GM12875 (cell line): ENCODE results near the gene TBX5.

Experiments used
- H3K4me3 ChIP-seq: one replicate; pipeline ENCODE4 v1.5.1; 2011; ENCODE audit warnings: low read depth, low read length, control low read depth
- TF ChIP-seq, protein P1 (sequence below): IDR thresholded peaks from 2 replicates; pipeline ENCODE4 v1.5.1; 2011; ENCODE audit warnings: low read depth, mild to moderate bottlenecking, control low read depth, inconsistent platforms, low read length, moderate library complexity, borderline replicate concordance; ENCODE audit not compliant: insufficient read depth

The TBX5 gene

GRCh38 chr12:114344303-114344663, 61.7 kb downstream of the TBX5 start:
- no peak overlapping the region for H3K4me3 ChIP-seq
- TF ChIP-seq, protein P1, sequence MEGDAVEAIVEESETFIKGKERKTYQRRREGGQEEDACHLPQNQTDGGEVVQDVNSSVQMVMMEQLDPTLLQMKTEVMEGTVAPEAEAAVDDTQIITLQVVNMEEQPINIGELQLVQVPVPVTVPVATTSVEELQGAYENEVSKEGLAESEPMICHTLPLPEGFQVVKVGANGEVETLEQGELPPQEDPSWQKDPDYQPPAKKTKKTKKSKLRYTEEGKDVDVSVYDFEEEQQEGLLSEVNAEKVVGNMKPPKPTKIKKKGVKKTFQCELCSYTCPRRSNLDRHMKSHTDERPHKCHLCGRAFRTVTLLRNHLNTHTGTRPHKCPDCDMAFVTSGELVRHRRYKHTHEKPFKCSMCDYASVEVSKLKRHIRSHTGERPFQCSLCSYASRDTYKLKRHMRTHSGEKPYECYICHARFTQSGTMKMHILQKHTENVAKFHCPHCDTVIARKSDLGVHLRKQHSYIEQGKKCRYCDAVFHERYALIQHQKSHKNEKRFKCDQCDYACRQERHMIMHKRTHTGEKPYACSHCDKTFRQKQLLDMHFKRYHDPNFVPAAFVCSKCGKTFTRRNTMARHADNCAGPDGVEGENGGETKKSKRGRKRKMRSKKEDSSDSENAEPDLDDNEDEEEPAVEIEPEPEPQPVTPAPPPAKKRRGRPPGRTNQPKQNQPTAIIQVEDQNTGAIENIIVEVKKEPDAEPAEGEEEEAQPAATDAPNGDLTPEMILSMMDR: no peak

GRCh38 chr12:114343585-114344302, 62.2 kb downstream of the TBX5 start:
- TF ChIP-seq, protein P1: no peak
- no peak overlapping the region for H3K4me3 ChIP-seq

DNA sequence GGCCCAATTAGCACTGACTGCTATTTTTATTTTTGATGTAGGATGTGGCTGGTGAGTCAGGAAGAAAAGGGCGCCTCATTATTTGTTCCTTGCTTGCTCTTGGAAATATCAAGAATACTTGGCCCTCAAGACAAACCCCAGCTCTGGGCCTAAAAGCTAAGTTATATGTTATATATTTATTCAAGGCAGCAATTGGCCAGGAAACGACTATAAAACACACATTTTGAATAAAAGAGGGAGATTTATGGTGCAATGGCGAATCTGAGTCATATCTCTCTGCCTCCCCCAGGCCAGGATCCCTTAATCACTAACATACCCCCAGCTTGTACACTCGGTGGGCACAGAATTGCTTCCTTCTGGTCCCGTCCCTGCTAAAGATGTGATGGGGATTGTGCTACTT, 63.3 kb downstream of the TBX5 start:
- TF ChIP-seq, protein P1: no peak
- no peak overlapping the region for H3K4me3 ChIP-seq

DNA sequence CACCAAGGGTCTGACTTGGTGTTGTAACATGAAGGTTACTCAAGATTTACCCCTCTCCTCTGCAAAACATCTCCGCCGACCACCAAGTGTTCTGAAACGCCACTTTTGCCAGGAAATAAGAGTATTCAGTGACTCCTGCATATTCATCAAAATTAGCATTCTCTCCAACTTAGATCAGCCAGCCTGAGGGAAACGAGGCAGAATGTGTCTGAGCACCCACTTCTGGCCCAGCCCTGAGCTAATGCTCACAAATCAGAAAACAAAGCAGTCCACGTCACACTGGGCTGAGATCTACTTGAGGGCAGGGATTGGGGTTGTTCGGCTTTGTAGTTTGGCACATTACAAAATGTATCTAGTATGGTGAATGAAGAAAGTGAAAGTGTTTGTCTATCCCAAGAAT, 64.3 kb downstream of the TBX5 start:
- no peak overlapping the region for H3K4me3 ChIP-seq
- TF ChIP-seq, protein P1: no peak

GRCh38 chr12:114340231-114340630, 65.7 kb downstream of the TBX5 start:
- no peak overlapping the region for H3K4me3 ChIP-seq
- TF ChIP-seq, protein P1: no peak

DNA sequence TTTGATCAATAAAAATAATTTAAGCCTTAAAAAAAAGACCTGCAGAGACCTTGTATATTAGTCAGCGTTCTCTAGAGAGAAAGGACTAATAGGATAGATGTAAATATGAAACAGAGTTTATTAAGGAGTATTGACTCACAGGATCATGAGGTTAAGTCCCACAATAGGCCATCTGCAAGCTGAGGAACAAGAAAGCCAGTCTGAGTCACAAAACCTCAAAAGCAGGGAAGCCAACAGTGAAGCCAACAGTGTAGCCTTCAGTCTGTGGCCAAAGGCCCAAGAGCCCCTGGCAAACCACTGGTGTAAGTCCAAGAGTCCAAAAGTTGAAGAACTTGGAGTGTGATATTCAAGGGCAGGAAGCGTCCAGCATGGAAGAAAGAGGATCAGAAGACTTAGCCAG, 66.3 kb downstream of the TBX5 start:
- TF ChIP-seq, protein P1: no peak

GRCh38 chr12:114335607-114336006, 70.3 kb downstream of the TBX5 start:
- TF ChIP-seq, protein P1: no peak
- H3K4me3 ChIP-seq: no peak overlapping the region

More for the DNA sequence above, 66.3 kb downstream of the TBX5 start:
- no peak overlapping the region for H3K4me3 ChIP-seq
